ENCODE data around the gene GLYATL1.
A peak's percentile ranks its signal among the peaks of the same experiment; 100 is the strongest.

The GLYATL1 gene, protein sequence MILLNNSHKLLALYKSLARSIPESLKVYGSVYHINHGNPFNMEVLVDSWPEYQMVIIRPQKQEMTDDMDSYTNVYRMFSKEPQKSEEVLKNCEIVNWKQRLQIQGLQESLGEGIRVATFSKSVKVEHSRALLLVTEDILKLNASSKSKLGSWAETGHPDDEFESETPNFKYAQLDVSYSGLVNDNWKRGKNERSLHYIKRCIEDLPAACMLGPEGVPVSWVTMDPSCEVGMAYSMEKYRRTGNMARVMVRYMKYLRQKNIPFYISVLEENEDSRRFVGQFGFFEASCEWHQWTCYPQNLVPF

DNA sequence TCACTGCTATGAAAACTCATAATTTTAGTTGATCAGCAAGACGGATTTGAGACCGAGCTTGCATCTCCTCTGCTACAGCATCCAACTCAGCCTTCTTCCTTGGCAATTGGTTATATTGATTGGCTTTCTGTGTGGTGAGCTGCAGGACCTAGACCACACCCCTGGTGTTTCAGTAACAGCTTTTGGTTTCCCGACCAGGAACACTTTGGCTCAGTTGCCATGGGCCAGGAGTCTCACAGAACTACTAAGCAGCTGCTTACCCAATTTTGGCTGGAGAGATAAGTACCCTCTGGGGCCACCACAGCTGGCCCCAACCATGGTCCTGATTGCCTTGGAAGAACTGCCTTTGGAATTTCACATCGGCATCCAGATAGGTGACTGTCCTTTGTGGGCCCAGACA, at the start of gene GLYATL1:
Gene GLYATL1 (plus strand): TSS at position 212 of the 400 bp plus-strand sequence. CDS start 7,600 bp downstream, outside the sequence.
- Histone ChIP-seq H3K4me3 (no peak within 1 kb of the TSS), H3K27ac (no peak within 1 kb of the TSS)

DNA sequence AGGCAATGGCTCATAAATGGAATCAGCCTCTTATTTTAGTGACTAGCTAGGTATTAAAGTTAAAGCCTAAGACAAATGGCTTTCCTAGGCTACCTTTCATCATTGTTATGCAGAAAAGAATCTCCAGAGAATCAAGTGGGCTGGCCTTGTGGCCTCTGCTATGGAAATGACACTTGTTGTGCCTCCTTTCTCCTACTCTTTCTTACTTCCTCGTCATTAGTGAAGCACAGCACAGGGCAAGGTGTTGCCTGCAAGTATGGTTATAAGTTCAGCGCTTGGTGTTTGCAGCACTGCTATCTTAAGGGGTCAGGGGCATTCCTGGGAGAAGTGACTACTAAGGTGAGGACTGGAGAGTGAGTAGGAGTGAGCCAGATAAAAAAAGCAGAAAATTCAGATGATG, 45.4 kb upstream of the GLYATL1 start:
- no peak overlapping the region for H3K4me3 ChIP-seq
- no peak overlapping the region for H3K27ac ChIP-seq

DNA sequence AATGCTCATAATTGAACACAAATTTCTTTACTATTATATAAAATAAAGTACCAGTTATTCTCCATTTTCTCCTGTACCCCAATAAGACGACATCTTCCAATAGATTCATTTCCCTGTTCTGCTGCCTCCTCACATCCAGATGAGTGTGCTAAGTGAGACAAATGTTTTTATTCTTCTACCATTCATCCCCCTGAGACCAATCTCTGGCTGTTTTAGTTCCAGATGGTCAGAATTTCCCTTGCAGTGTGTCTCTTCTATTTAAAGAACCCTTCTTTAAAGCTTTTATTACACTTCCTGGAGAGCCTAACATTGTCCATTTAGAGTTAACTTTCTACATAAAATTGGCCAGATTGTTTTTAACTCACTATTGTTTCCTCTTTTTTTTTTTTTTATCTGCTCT, 41.2 kb upstream of the GLYATL1 start:
- H3K4me3 ChIP-seq = no peak overlapping the region
- H3K27ac ChIP-seq = no peak overlapping the region

DNA sequence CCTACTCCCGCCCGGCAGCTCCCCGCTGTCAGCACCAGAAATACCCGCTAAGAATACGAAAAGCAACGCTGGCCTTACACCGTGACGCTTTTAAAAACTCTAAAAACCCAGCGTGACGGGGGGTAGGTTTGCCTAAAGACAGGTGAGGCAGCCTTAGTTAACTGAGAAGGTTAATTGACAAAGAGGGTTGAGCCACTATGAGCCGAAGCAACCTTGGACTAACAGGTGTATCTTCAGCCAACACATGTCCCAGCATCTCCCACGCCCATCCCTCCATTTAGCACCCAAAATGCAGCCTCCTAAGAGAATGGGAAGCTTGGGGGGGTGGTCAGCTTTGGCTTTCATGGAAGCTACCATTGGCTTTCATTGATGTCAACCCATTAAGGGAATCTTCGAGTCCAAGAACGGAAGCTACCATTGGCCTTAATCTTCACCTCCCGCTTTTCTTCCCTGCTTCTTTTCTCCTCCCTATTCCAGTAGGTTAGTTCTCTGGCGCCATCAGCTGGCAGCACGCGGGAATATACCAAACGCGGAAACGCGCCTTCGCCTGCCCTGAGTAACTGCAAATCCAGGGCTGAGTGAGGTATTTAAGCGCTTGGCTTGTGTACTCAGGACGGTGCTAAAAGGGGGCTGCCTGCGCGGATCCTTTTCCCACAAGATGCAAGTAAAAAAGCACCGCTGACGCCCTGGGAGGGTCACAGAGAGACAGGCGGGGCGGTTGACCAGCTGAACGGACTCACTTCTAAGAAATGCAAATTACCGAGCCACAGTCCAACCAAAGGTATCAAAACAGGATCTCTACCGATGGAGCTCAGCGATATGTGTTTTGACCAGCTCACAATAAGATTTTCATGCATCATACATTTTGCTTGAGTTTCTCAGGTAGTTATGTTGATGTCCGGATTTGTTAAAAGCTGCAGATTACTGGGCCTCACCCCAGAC, 38.5 kb upstream of the GLYATL1 start:
- no peak overlapping the region for H3K27ac ChIP-seq
- H3K4me3 ChIP-seq = no peak overlapping the region

DNA sequence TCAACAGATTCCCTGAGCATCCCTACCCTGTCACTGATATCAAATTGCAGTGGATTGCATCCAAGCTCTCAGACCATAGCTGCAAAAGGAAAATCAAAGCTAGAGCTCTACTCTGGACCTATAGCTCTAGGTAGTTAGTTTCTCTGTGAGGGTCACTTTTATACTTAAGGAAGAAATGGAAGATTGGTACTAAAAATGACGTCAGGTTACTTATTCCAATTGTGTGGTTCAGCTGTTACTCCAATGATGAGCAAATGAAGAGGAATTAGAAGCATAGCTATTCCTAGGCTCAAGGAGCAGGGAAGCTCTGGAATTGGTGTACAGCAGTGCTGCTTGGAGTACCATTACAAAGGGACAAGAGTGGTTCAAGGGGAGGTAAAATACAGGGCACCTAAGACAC, 36.4 kb upstream of the GLYATL1 start:
- no peak overlapping the region for H3K27ac ChIP-seq
- no peak overlapping the region for H3K4me3 ChIP-seq

DNA sequence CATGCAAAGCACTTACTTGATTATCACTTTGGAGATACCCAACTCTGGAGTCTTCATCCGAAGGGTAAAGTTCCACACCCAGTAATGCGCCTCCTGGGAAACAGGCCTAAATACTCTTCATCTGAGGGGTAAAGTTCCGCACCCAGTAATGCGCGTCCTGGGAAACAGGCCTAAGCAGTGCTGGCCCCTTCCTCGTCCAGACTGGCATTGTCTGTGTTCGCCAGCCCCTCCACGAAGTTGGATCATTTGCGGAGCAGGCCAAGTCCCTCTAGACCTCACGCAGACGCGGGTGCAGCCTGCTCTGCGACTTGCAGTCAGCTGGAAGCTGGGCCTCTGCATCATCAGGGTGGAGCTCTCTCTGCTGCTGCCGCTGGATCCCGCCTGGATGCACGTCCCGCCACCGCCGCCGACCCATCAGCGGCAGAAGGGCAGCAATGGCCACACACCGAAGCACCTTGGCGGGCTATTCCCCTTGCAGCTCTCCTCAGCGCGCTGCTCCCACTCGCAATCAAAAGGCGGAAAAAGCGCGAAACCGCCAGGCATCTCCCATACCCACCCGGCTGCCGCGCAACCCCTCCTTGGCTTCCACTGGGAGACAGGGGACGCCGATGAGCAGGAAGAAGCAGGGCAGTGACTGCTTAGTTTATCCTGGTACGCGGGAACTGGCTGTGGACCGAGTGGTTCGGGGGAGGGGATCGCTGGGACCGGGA, 34.1 kb upstream of the GLYATL1 start:
- Histone ChIP-seq H3K4me3 (peak overlapping the region; percentile 0 to 44 (median 28)), H3K27ac (peak overlapping the region in 1 of 21 experiments; percentile 22)

DNA sequence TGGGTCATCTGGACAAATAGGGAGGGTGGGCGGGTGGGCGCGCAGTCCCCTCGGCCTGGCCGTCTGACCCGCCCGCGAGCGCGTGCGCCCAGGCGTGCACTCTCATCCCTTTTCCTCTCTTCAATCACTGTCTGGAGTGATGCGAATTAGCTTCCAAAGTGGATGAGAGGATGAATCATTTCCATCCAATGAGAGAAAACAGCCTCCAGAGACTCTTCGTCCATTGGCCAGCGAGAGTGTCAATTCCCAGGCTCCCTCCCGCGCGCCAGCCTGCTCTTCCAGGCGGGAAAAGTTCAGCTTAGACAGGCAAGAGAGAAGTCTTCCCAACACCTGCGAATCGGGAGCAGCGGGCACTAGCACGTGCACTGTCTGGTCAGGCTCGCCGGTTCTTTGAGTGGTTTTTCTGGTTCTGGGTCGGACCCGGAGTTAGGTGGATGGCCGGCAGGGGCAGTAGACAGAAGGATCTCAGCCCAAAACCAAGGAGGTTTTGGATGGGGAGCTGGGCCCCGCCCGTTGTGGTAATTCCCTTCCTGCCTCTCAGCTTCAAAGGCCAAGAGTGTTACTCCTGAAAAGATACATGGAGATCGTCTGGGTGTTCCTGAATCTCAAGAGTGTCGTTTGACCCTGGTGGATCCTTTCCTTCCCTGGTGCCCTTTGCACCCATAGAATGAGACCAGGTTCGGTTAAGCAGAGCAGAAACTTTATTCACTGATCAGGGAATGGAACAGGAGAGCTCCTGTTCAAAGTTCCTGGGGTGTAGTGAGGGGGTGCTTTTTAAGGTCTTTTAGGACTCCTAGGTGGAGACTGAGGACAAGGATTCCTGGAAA, 33.4 kb upstream of the GLYATL1 start:
- Histone ChIP-seq H3K27ac (peak overlapping the region in 1 of 21 experiments; percentile 22), H3K4me3 (peak overlapping the region; percentile 0 to 44 (median 28))

DNA sequence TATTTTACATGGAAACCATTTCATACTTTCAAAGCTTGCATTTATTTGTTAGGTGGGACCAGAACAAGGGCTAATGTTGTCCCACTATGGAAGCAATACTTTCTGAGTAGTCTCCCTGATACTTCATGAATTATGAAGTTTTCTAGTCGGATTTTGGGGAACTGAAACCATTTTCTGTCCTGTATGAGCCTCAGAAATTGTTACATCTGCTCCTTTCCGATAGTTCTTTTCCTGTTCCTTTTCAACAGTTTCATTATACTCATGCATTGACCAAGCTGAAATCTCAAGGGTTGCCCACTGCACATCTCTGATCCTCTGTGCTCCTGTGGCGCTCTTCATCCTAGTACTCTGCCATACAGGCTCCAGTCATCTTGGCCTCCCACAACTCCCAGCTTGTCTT, 31.5 kb upstream of the GLYATL1 start:
- Histone ChIP-seq H3K27ac (no peak overlapping the region), H3K4me3 (no peak overlapping the region)

DNA sequence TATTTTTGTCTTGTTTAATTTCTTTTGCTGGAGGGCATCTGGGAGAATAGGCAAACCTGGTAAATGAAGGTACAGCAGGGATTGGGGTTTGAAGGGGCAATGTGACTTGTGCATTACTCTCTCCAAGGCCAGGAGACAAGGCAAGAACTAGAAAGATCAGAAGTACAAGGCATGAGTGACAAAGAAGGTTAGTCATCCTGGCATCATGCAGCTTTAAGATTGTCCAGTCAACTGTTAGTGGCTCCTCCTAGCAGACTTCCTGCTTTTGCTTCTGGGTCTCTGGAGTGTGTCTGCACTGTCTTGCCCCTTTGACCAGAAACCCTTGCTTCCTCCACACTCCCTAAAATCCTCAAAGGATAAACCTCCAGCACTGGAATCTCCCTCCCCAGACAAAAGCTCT, 27.2 kb upstream of the GLYATL1 start:
- Histone ChIP-seq H3K4me3 (no peak overlapping the region), H3K27ac (no peak overlapping the region)

DNA sequence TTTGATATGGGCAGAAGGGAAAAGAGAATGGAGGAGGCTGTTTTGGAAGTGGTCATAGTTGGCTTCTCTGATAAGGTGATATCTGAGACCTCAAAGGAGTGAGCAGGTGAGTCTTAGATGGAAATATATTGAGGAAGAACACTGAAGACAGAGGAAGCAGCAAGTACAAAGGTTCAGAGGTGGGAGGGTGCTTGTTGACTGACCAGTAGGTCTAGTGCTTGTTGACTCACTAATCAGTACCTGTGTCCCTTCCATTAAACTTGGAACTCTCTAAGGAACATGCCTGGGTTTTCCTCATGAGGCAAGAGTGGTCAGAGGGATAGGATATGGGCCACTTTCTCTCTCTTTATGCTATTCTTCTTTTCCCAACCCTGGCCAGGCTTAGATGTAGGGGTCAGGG, 25.6 kb upstream of the GLYATL1 start:
- H3K4me3 ChIP-seq = no peak overlapping the region
- no peak overlapping the region for H3K27ac ChIP-seq

DNA sequence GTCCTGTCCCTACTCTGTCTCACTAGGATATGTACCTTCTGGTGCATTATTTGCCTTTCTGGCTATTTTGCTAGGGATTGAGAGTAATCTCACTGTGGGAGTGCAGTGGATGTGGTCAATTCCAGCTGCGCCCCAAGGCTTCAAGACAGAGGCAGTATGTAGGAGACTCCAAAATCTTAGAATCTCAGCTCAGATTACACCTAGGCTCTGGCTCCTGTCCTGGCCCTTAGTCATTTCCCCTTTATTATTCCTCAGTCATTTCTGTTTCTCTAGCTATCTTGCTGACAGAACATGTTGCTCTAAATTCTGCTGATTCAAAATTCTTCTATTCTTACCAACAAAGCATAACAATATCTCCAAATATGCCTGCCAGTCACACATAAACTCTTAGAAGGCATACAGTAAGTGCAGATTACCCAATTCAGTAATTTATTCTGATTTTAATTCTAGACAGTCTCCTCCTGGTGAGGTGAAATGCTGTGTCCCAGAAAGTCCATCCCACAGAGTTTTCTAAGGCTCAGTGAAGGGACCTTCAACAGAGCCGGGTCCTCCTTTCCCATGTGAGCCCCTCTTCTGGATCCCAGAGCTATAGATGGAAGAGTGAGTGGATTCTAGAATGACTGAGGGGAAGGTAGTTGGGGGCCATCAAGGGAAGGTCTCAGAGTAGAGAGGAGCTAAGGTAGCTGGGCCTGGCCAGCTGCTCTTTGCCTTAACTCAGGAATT, 24.3 kb upstream of the GLYATL1 start:
- no peak overlapping the region for H3K4me3 ChIP-seq
- no peak overlapping the region for H3K27ac ChIP-seq

DNA sequence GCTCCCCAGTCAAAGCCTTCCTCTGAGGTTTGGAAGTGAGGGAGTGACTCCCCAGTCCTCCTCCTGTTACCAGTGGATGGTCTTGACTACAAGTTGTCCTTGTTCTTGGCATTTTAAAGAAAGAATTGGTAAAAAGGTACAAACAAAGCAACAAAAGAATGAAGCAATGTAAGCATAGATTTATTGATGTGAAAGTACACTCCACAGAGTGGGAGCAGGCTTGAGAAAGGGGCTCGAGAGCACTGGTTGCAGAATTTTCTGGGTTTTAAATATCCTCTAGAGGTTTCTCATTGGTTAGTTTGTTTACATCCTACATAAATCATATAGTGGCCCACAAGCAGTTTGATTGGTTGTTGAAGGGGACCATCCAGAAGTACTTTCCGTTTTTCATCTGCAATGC, 22.7 kb upstream of the GLYATL1 start:
- H3K27ac ChIP-seq = no peak overlapping the region

DNA sequence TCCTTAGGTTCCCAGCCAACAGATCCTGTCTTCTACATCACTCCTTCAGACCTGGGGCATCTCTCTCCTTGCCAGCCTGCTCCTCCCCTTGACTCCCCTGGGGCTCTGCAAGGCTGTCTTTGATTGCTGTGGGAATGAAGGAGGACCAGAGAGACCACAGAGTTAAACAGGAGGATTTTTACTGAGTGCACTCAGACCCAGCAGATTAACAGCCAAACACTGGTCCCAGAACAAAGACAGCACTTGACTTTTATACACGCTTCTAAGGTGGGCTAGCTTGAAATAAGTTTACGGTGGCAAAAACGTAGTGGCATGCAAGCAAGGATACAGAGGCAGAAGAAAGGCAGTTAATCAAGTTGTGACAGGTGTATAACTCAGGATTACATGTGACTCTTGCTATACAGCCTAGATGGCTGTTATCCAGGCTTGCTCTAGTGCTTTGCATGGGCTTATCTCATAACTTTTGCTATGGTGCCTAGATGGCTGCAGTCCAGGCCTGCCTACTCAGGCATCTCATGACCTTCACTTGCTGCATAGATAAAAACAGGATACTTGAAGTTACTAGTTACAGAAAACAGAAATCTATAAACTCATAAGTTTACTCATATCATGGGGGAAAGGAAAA, 22.0 kb upstream of the GLYATL1 start:
- Histone ChIP-seq H3K4me3 (no peak overlapping the region), H3K27ac (no peak overlapping the region)

More for the DNA sequence above, 22.7 kb upstream of the GLYATL1 start:
- H3K4me3 ChIP-seq = no peak overlapping the region

DNA sequence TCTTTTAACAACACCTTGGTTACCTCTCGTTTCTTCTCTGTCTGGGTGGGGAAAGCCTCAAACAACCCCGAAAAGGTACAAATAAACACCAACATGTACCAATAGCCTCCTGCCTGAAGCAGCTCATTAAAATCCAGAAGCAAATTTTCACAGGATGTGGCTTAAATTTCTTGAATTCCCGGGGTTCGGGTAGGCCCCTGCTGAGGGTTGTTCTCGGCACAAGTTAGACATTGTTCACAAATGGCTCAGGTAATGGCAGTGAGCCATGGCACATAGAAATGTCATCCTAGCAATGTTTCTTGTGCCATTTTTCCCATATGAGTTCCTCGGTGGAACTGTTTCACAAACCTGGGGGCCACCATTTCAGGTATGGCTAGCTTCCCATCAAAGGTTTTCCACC, 19.7 kb upstream of the GLYATL1 start:
- H3K4me3 ChIP-seq = no peak overlapping the region
- H3K27ac ChIP-seq = no peak overlapping the region

DNA sequence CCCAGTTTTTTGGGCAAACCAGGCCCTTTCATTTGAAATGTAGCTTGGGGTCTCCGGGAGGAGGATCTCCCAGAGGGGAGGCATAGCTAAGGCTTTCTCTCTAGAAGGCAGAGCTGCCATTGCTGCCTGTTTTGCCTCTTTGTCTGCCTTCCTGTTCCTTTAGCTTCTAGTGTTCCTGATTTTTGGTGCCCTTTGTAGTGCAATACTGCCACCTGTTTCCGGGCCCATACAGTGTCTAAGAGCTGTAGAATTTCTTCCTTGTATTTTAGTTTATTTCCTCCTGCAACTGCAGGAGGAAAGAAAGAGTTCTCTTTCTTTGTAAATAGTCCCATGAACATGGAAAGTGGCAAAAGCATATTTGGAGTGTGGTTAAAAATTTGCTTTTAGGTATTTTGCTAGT, 19.3 kb upstream of the GLYATL1 start:
- Histone ChIP-seq H3K4me3 (no peak overlapping the region), H3K27ac (no peak overlapping the region)

DNA sequence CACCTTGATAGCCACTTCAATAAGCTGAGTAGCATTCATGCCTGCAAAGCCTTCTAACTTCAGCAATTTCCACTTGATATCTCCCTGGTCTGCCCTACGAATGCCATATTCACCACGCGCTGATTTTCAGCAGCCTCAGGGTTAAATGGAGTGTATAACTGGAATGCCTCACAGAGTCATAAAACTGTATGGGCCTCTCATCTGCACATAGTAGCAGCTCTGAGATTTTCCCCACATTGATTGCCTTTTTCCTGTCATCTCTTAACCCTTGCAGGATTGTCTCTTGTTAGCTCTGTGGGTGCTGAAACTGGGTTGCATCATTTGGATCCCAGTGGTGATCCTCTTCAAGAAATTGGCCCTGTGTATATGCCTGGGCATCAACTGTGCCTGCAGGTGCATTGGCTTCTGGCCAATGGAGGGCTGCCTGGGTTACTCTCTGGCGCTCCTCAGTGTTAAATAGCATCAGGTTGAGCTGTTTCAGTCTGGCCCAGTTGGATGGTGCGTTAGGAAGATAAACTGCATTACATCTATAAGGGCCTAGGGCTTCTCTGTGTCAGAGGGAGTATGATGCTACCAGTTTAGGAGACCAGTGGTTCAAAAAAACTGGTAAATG, 17.4 kb upstream of the GLYATL1 start:
- no peak overlapping the region for H3K4me3 ChIP-seq
- H3K27ac ChIP-seq = peak overlapping the region in 3 of 21 experiments; percentile 20 to 38 (median 35)

DNA sequence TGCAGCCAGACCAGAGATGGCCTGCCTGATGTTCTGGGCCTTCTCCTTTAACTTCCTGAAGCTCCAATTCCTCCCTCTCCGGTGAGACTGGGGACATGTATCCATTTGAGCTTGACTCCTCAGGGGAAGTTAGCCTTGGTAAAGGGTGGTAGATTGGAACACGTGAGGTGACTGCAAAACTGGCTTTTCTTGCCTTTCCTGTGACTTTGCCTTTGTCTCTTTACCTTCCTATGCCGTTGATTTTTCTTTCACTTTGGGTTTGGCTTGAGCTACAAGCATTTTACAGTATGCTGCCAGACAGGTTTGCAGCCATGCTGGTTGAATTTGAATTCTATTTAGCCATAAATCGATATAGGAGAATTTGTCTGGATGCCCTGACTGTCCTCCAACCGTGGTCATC, 16.8 kb upstream of the GLYATL1 start:
- H3K27ac ChIP-seq = peak overlapping the region in 4 of 21 experiments; percentile 20 to 71 (median 36)

DNA sequence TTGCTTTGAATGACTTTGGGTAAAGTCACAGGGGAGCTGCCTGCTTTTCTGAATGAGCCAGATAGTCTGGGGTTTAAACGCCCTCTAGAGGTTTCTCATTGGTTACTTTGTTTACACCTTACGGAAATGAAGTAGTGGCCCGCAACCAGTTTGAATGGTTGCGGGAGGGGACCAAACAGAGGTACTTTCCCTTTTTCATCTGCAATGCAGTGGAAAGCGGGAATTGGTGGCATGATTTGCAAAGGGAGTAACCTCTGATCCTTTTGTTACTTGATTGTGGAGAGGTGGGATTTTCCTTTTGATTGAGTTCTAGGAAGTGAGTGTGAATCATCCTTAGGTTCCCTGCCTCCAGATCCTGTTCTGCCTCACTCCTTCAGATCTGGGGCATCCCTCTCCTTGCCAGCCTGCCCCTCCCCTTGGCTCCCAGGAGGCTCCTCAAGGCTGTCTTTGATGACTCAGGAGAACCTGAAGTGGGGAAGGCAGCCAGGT, 15.9 kb upstream of the GLYATL1 start:
- Histone ChIP-seq H3K27ac (peak overlapping the region in 4 of 21 experiments; percentile 20 to 71 (median 51)), H3K4me3 (no peak overlapping the region)

More for the DNA sequence above, 16.8 kb upstream of the GLYATL1 start:
- no peak overlapping the region for H3K4me3 ChIP-seq

Measured in skin epidermis (tissue), 12 donors.